GM13977 (cell line): ENCODE results near the gene DOK7.

Experiments
- DNase-seq: peaks from one replicate; pipeline ENCODE4 v3.0.0; 2012; ENCODE audit warnings: low spot score
- CTCF ChIP-seq: IDR thresholded peaks from 2 replicates; pipeline ENCODE4 v1.5.1; 2012; ENCODE audit warnings: mild to moderate bottlenecking, control low read depth; ENCODE audit not compliant: insufficient read depth; ENCODE audit errors: extremely low read depth, missing control alignments
- in situ Hi-C: fragments of 300-500 bp; cut with MboI; formaldehyde crosslinking; loops from one replicate; pipeline ENCODE4 v1.12.0; 2022; ENCODE audit warnings: low sequenced_read_pairs, low pct_unique_long_range_greater_than_20kb, mixed read lengths, inconsistent platforms; ENCODE audit not compliant: unreplicated experiment

The DOK7 gene

GRCh38 chr4:3494462-3494871 is 31.4 kb downstream of the DOK7 start:
- in situ Hi-C loops, result no loop called here
- no peak for DNase-seq
- TF ChIP-seq CTCF, result no peak

GRCh38 chr4:3495204-3495975 is 32.3 kb downstream of the DOK7 start:
- in situ Hi-C loops, result no loop called here
- no peak for TF ChIP-seq CTCF
- no peak for DNase-seq

GRCh38 chr4:3496021-3496420 is 32.9 kb downstream of the DOK7 start:
- TF ChIP-seq CTCF, result no peak
- in situ Hi-C loops, result no loop called here
- no peak for DNase-seq

- TF ChIP-seq CTCF, result no peak
- DNase-seq, result no peak
- in situ Hi-C loops, result no loop called here
Observed at GRCh38 chr4:3497095-3497494, 34.0 kb downstream of the DOK7 start.

GRCh38 chr4:3497523-3498389 is 34.6 kb downstream of the DOK7 start:
- in situ Hi-C loops, result no loop called here
- no peak for DNase-seq
- TF ChIP-seq CTCF, result no peak

- no peak for TF ChIP-seq CTCF
- DNase-seq, result no peak
- in situ Hi-C loops, result no loop called here
Observed at GRCh38 chr4:3498407-3498806, 35.3 kb downstream of the DOK7 start.
